ENCODE data around the gene DDX3X. TPM values are rescaled to one million over a fixed set of nuclear protein-coding genes. Genes with fewer than 3 reads are reported as not detected.

The DDX3X gene
- total and polyA plus RNA-seq, 9 of the 15 experiments (the other 6 are each of a cell fraction or from before 2014, with no cell fraction given): 51.3 to 232 (median 138) TPM

GRCh38 chrX:41304178-41304577 is 29.8 kb upstream of the DDX3X start:
- TF ChIP-seq RAD51 (IDR thresholded peaks at IDR 0.05; ENCODE audit: borderline replicate concordance, low read depth) (no peak), ZSCAN29 (IDR thresholded peaks at IDR 0.05) (no peak), SMAD2 (IDR thresholded peaks at IDR 0.05; ENCODE audit: low read depth, low read length) (no peak), ZNF644 (tag; IDR thresholded peaks at IDR 0.05; ENCODE audit: low read depth) (no peak), JUND (IDR thresholded peaks at IDR 0.05; ENCODE audit: borderline replicate concordance, low read depth, low read length) (no peak), JUND (tag; IDR thresholded peaks at IDR 0.05; ENCODE audit: borderline replicate concordance, low read depth, low read length) (no peak), ZC3H8 (IDR thresholded peaks at IDR 0.05) (no peak), E4F1 (CRISPR knock-in tag; IDR thresholded peaks at IDR 0.05; ENCODE audit: borderline replicate concordance) (no peak), CBFA2T2 (conservative IDR thresholded peaks at IDR 0.05) (no peak), ZHX1 (conservative IDR thresholded peaks at IDR 0.05; ENCODE audit: low read length) (no peak), STAT5A (IDR thresholded peaks at IDR 0.05; ENCODE audit: borderline replicate concordance, low read length) (no peak), SMARCB1 (IDR thresholded peaks at IDR 0.05; ENCODE audit: insufficient read length, low read depth) (no peak), ZBTB43 (CRISPR knock-in tag; IDR thresholded peaks at IDR 0.05) (no peak), HOXB6 (CRISPR knock-in tag; IDR thresholded peaks at IDR 0.05; ENCODE audit: borderline replicate concordance) (no peak), SNAPC5 (CRISPR knock-in tag; IDR thresholded peaks at IDR 0.05) (no peak), ZNF175 (CRISPR knock-in tag; IDR thresholded peaks at IDR 0.05; ENCODE audit: low read depth) (no peak), MEF2A (IDR thresholded peaks at IDR 0.05; ENCODE audit: control insufficient read depth, low read depth, low read length) (no peak), ZNF354B (CRISPR knock-in tag; IDR thresholded peaks at IDR 0.05) (no peak), SRSF1 (IDR thresholded peaks at IDR 0.05; ENCODE audit: low read depth, low read length) (no peak)
- H3K4me1 ChIP-seq (replicated peaks in 1 of 2; ENCODE audit: control insufficient read depth in 2 of 2, insufficient read depth in 2 of 2, low read length in 2 of 2): peaks cover 0 to 12% of the 10 kb centered on the region in 2 experiments; a peak in 3 of 5 replicates
- intact Hi-C loops (cut with micrococcal nuclease): no loop called here
- in situ Hi-C loops (cut with MboI): no loop called here
- ChIA-PET POLR2A (no interaction called here), CTCF (ENCODE audit: low intra/inter-chr PET ratio) (no interaction called here)
- H3K9me3 ChIP-seq (replicated peaks; ENCODE audit: control insufficient read depth, insufficient read depth, low read depth, low read length): no peaks in the 10 kb centered on the region
- no TSS peak for BruUV-seq (replicated peaks)
- FAIRE-seq (no peak), ATAC-seq (no peak), DNase-seq (ENCODE audit: extremely low read depth in 1 of 4, low spot score in 3 of 4) (no peak)
- H4K20me1 ChIP-seq (replicated peaks; ENCODE audit: control insufficient read depth, insufficient read depth, low read length): no peaks in the 10 kb centered on the region
- no peaks in the 10 kb centered on the region for H3K9me1 ChIP-seq (ENCODE audit: control insufficient read depth, insufficient read depth, low read length)
- WGBS (ENCODE audit: insufficient coverage, low coverage, missing lambda C conversion rate): 55% methylated on average over 2 of the region's 9 CpGs
- H3K4me3 ChIP-seq: no peak overlapping the region
- no peak overlapping the region for H3K4me2 ChIP-seq (ENCODE audit: insufficient read depth, low read length)
- 0 out of 5 replicates have a peak, but pooled peaks cover 0 to 6% of the 10 kb centered on the region in 2 experiments for H3K27me3 ChIP-seq (ENCODE audit: control insufficient read depth in 2 of 2, insufficient read depth in 2 of 2, low read length in 2 of 2)
- no peaks in the 10 kb centered on the region for H3K36me3 ChIP-seq (ENCODE audit: control insufficient read depth, insufficient read depth, low read length)
- H3K79me2 ChIP-seq (ENCODE audit: control insufficient read depth, insufficient read depth, low read length): no peaks in the 10 kb centered on the region
- no peak overlapping the region for H3K9ac ChIP-seq (ENCODE audit: insufficient read depth in 1 of 2, low read depth in 2 of 2, low read length in 2 of 2)
- H3K27ac ChIP-seq (ENCODE audit: extremely low read depth, low read depth, low read length): no peak overlapping the region
- no peak overlapping the region for H2AFZ ChIP-seq (ENCODE audit: low read depth, low read length)
